ENCODE results near the gene DNAJC6. TPM values are rescaled to one million over a fixed set of nuclear protein-coding genes. Genes with fewer than 3 reads are reported as not detected.
"Not testable (repeated sequence)": the region's sequence is repeated elsewhere in the genome, so short reads cannot be mapped to it uniquely, and the experiment has no call there.

DNAJC6 gene
- total RNA-seq, 2 experiments from 2014 or later, result 4.8 to 5.6 TPM

DNA sequence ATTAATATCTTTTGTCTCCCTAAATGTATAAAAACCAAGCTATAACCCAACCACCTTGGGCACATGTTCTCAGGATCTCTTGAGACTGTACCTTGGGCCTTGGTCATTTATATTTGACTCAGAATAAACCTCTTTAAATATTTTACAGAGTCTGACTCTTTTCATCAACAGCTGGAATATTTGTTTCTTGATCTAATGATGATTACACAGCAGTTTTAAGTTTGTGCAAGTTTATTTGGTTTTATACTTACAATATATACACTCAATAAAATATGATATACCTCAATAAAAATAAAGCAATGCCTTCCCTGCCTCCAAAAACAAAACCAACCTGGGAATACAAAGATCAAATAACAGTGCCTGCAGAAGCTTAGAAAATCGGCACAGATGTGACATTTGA, 133.1 kb downstream of the DNAJC6 start:
- CTCF ChIA-PET, result interaction anchor here (1.0 kb wide), 1 partner anchor 15 kb away, joined by 3 read pairs; no protein-coding TSS in a partner anchor
- POLR2A ChIA-PET, result no interaction called here

DNA sequence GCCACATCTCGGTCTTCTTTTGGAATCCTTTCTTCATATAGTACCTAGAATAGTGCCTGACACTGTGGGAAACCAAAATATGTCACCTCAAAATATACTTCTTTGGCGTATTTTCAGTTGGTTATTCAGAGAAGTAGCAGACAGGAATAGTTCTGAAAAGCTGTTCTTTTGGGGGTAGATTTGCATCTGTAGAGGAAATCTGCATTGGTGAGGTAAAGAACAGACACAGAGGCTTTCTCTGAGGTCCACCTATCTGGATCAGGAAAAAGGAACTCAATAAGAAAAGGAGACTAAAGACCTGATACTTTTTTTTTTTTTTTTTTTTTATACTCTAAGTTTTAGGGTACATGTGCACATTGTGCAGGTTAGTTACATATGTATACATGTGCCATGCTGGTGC, 134.3 kb downstream of the DNAJC6 start:
- ChIA-PET CTCF (no interaction called here), POLR2A (no interaction called here)

DNA sequence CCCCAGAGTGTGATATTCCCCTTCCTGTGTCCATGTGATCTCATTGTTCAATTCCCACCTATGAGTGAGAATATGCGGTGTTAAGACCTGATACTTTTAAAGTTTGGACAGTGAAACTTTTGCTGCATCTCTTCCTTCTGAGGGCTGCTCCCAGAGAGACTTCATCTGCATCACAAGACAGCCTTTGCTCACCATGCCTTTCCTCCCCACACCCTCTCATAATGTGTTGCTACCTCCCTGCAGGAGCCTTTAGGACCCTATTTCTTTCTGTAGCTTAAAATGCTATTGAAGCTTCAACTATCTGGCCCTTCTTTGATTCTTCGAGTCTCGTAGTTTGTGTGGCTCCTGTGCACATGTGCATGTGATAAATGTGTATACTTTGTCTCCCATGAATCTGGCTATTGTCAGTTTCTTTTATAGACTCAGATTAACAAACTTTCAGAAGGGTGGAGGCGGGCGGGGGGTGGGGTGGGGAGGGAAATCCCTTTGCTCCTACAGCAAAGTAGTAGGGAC, 134.8 kb downstream of the DNAJC6 start:
- POLR2A ChIA-PET, result no interaction called here

DNA sequence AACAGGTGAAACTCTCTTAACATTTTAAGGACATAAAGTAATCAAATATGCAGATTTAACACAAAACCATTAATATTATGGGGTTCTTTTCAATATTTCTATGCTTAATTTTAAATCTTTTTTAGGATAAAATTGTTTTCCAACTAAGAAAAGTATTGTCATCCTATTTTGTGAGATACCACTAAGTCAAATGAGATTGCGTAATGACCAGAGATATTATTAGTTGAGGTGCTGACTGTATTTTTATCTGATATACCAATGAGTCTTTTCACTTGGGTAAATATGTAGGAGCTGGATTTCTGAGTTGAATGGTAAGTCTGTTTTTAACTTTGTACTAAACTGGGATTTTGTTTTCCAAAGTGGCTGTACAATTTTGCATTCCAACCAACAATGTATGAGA, 136.5 kb downstream of the DNAJC6 start:
- POLR2A ChIA-PET, result no interaction called here
- CTCF ChIA-PET, result no interaction called here

More for the DNA sequence above, 134.8 kb downstream of the DNAJC6 start:
- CTCF ChIA-PET, result no interaction called here

DNA sequence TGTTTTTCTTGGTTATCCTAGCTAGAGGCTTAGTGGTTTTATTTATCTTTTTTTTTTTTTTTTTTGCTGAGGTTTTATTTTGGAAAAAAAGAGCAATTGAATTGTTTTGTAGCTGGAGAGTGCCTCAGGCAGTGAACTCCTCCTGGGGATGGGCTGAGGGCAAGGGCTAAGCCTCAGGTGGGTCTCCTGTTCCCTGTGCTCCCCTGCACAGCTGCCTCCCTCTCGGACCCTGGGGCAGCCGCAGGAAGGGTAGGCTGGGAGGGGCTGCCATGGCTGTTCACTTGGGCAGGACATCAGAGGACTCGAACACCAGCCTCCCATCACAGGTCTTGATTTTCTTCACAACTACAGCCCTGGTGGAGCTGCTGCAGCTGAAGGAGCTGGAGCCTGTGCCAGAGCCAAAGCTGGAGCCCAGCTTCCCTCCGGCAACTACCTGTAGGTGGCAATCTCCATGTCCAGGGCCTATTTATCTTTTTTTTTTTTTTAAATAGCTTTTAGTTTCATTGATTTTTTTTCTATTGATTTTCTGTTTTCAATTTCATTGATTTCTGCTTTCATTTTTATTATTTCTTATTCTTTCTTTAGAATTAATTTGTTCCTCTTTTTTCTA, 140.0 kb downstream of the DNAJC6 start:
- CTCF ChIA-PET, result interaction anchor here (0.6 kb wide), 1 partner anchor 1265 kb away, joined by 3 read pairs; no protein-coding TSS in a partner anchor
- POLR2A ChIA-PET, result no interaction called here

DNA sequence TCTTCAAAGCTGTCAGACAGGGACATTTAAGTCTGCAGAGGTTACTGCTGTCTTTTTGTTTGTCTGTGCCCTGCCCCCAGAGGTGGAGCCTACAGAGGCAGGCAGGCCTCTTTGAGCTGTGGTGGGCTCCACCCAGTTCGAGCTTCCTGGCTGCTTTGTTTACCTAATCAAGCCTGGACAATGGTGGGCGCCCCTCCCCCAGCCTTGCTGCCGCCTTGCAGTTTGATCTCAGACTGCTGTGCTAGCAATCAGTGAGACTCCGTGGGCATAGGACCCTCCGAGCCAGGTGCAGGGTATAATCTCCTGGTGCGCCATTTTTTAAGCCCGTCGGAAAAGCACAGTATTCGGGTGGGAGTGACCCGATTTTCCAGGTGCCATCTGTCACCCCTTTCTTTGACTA, 146.3 kb downstream of the DNAJC6 start:
- POLR2A ChIA-PET, CTCF ChIA-PET: not testable (repeated sequence)

DNA sequence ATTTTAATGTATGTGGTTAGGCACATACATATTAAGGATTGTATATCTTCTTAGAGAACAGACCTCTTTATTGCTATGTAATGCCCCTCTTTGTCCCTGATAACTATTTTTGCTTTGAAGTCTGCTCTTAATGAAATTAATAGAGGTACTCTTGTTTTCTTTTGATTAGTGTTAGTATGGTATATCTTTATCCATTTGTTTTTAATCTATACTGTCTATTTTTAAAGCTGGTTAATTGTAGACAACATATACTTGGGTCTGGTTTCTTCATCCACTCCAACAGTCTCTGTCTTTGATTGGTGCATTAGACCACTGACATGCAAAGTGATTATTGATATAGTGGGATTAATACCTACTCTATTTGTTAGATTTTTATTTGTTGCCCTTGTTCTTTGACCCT, 147.1 kb downstream of the DNAJC6 start:
- POLR2A ChIA-PET, result no interaction called here
- CTCF ChIA-PET, result no interaction called here

DNA sequence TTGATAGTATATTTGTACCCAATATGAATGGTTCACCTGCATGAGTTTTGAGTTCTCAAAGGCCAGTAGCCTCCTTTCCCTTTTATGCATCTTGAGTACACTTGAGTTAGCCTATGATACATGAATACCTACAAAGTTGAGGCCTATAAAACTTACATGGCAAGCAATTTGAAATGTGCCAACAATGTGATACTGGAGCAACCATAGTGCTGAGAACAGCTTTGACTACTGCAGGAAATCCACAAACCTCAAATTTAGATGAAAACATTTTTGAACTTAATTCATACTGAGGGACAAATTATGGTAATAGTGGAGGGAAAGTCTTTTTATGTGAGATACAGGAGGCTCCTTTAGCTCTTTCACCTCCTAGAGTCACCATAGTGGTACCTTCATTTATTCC, 148.5 kb downstream of the DNAJC6 start:
- ChIA-PET POLR2A (no interaction called here), CTCF (no interaction called here)

DNA sequence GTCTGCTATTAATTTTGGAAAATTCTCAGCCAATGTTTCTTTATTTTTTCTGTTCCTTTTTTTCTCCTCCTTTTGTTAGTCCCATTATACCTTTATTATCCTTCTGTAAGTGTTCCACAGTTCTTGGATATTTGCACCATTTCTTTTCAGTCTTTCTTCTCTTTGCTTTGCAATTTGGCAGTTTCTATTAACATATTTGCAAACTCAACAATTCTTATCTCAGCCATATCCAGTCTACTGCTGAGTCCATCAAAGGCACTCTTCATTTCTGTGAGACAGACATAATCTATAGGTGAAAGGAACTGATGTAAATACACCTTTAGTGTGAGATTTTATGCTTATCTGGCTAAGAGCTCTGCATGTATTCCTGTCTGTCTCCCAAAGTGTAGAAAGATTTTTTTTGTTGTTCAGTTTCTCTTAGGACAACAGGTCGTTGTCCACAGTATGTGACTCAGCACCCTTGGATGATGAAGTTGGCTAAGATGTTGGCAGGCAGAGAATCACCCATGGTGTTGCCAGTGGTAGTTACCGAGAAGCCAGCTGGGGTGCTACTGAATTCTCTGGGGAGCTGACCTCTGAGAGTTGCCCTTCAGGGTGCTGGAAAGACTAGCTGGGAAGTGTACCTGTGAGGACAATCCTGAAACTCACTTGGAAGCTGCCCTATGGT, 149.5 kb downstream of the DNAJC6 start:
- POLR2A ChIA-PET, result no interaction called here
- CTCF ChIA-PET, result interaction anchor here (0.6 kb wide), 1 partner anchor 223 kb away, joined by 3 read pairs; no protein-coding TSS in a partner anchor

DNA sequence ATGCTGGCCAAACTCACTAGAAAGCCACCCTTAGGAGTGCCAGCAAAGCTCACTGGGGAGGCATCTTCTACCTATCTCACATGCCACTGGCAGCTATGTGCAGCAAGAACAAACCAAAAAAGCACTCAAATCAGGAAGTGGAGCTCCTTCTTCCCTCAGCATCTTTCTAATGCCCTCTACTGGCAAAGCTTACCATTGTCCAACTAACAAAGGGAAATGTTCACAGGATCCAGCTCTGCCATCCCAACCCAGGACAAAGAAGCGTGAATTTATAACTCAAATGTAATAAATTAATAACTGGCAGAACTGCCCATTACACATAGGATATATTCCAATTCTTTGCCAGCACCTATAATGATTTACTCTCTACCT, 150.0 kb downstream of the DNAJC6 start:
- ChIA-PET POLR2A (no interaction called here), CTCF (interaction anchor here (0.6 kb wide), 1 partner anchor 223 kb away, joined by 3 read pairs; no protein-coding TSS in a partner anchor)

Other genes starting within 250 kb of the DNAJC6 start
- 100 to 1,000 TPM; 125 to 126 TPM for gene AK4, start 161.3 kb upstream of the DNAJC6 start, total RNA-seq
- 1 to 10 TPM; 1.2 to 1.3 TPM for gene LEPR, start 111.1 kb downstream of the DNAJC6 start, total RNA-seq
- gene LEPROT, start 111.1 kb downstream of the DNAJC6 start, total RNA-seq, result 10 to 100 TPM; 17.9 to 20.9 TPM